Measurements from ENCODE around the gene MYOZ3.

The MYOZ3 gene

GRCh38 chr5:150649108-150650020, 11.7 kb upstream of the MYOZ3 start:
- peak; percentile 84 for DNase-seq (ENCODE audit: low spot score)
- H3K27ac ChIP-seq = peak overlapping the region; percentile 75 to 90
- TF ChIP-seq, protein P1, sequence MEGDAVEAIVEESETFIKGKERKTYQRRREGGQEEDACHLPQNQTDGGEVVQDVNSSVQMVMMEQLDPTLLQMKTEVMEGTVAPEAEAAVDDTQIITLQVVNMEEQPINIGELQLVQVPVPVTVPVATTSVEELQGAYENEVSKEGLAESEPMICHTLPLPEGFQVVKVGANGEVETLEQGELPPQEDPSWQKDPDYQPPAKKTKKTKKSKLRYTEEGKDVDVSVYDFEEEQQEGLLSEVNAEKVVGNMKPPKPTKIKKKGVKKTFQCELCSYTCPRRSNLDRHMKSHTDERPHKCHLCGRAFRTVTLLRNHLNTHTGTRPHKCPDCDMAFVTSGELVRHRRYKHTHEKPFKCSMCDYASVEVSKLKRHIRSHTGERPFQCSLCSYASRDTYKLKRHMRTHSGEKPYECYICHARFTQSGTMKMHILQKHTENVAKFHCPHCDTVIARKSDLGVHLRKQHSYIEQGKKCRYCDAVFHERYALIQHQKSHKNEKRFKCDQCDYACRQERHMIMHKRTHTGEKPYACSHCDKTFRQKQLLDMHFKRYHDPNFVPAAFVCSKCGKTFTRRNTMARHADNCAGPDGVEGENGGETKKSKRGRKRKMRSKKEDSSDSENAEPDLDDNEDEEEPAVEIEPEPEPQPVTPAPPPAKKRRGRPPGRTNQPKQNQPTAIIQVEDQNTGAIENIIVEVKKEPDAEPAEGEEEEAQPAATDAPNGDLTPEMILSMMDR (IDR thresholded peaks at IDR 0.05) = no peak
- peak overlapping the region; percentile 34 for H3K4me3 ChIP-seq

DNA sequence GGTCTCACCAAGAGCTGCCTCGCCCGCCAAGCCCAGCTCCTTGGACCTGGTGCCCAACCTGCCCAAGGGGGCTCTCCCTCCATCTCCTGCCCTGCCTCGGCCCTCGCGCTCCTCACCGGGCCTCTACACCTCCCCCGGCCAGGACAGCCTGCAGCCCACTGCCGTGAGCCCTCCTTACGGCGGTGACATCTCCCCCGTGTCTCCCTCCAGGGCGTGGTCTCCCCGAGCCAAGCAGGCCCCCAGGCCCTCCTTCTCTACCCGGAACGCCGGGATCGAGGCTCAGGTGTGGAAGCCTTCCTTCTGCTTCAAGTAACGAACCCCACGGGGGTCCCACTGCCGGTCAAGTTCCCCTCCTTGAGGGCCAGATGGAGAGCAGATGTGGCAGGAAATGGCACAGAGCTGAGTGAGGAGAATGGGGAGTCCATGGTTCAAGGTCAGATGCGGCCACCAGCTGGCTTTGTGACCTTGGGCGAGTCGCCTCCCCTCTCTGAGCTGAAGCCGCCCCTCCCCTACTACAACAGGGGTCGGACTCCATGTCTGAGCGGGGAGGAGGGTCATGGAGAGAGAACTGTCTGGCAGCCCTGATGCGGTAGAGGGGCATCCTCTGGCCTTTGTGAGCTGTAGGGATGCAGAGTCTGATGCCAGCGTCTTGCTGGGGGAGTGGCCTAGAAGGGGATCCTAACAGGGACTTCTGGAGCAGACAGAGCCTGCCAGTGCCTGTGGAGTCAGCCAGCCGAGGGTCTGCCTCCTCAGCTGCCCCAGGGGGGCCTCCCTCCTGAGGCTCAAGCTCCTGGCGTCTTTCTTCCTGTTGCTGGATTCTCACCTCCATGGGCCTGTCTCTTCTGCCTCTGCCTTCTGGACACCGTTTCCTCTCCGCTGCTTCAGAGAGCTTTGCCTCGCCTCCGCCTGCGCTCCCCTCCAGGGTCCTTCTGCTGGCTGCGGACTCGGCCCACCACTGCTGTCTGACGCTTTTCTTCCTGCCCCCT, 10.7 kb upstream of the MYOZ3 start:
- Histone ChIP-seq H3K27ac (peak overlapping the region; percentile 75 to 90), H3K4me3 (peak overlapping the region; percentile 34)
- DNase-seq (ENCODE audit: low spot score) = no peak
- TF ChIP-seq, protein P1 (IDR thresholded peaks at IDR 0.05) = no peak

DNA sequence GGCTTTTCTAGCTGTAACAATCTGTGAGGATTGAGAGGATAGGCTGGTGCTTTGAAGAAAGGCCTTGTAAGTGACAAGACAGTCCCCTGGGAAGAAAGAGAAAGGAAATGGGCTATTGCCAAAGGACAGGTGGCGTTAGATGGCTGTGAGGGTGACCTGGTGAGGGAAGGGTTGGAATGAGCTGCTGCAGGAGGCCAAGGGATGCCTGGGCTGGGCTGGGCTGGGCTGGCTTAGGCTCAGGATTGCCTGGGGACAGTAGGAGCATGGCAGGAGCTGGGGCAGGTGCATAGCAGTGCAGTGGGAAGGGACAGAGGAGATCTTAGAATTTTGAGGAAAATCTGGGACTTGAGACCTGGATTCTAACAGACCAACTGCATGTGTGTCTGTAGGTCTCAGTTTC, 9.7 kb upstream of the MYOZ3 start:
- TF ChIP-seq, protein P1 (IDR thresholded peaks at IDR 0.05) = no peak
- DNase-seq (ENCODE audit: low spot score) = no peak
- no peak overlapping the region for H3K4me3 ChIP-seq
- peak overlapping the region; percentile 75 to 90 for H3K27ac ChIP-seq

GRCh38 chr5:150651924-150652671, 9.0 kb upstream of the MYOZ3 start:
- TF ChIP-seq, protein P1 (IDR thresholded peaks at IDR 0.05) = no peak
- no peak for DNase-seq (ENCODE audit: low spot score)
- Histone ChIP-seq H3K27ac (peak overlapping the region; percentile 41 to 90), H3K4me3 (no peak overlapping the region)

- no peak for DNase-seq (ENCODE audit: low spot score)
- TF ChIP-seq, protein P1 (IDR thresholded peaks at IDR 0.05) = no peak
- no peak overlapping the region for H3K4me3 ChIP-seq
- H3K27ac ChIP-seq = peak overlapping the region; percentile 41 to 90
Measured at GRCh38 chr5:150653145-150653761, 7.8 kb upstream of the MYOZ3 start.
